DND-41 (cell line): ENCODE results near the gene SLC30A10.

ENCODE experiments used
- EZH2 ChIP-seq: IDR thresholded peaks from 3 replicates; pipeline ENCODE4 v1.6.1; 2012; ENCODE audit warnings: borderline replicate concordance, low read depth, mild to moderate bottlenecking, moderate library complexity, low read length, inconsistent platforms; ENCODE audit not compliant: severe bottlenecking
- TF ChIP-seq, protein P1 (sequence below): IDR thresholded peaks from 2 replicates; pipeline ENCODE4 v1.5.1; 2012; ENCODE audit warnings: borderline replicate concordance, low read length, moderate library complexity, mild to moderate bottlenecking; ENCODE audit not compliant: poor library complexity, severe bottlenecking; ENCODE audit errors: extremely low read depth

DNA sequence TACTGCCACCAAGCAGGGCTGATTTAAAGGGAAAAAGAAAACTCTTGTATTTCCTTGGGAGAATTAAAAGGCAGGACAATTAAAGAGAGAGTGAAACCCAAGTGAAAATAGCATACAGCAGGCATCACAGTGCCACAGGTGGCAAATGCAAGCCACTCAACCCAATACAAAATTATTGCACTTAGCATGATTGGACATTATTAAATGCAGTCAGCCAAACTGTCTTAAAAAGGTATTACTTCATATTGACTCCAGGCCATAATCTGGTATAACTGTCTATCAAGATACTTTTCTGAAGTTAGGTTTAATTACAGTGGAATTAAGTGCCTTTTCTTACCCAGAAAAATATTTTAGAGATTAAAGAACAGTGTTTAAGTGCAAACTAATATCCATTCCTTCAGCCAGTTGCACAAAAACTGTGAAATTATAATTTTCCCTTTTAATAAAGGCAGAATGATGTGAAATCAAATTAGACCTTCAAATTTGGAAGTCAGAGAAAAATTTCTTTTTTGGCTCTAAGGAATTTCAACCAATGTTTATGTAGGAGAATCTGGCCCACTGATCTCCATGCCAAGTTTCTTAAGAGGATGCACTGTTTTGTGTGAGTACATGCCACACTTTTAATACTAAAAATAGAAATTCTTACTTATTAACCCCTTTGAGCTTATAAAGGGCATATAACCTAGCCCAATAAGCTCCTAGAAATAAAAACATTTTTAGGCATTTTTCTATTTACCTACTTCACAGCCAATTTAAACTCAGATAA, 15.2 kb downstream of the SLC30A10 start:
- TF ChIP-seq, protein P1, sequence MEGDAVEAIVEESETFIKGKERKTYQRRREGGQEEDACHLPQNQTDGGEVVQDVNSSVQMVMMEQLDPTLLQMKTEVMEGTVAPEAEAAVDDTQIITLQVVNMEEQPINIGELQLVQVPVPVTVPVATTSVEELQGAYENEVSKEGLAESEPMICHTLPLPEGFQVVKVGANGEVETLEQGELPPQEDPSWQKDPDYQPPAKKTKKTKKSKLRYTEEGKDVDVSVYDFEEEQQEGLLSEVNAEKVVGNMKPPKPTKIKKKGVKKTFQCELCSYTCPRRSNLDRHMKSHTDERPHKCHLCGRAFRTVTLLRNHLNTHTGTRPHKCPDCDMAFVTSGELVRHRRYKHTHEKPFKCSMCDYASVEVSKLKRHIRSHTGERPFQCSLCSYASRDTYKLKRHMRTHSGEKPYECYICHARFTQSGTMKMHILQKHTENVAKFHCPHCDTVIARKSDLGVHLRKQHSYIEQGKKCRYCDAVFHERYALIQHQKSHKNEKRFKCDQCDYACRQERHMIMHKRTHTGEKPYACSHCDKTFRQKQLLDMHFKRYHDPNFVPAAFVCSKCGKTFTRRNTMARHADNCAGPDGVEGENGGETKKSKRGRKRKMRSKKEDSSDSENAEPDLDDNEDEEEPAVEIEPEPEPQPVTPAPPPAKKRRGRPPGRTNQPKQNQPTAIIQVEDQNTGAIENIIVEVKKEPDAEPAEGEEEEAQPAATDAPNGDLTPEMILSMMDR = no peak
- TF ChIP-seq EZH2 = no peak
